Neural progenitor cell (in vitro differentiated cells): ENCODE data around the gene CPEB2. TPM values are rescaled to one million over a fixed set of nuclear protein-coding genes. Genes with fewer than 3 reads are reported as not detected.

Source experiments
- DNase-seq: peaks from one replicate; pipeline ENCODE4 v3.0.0-alpha.2; 2016; ENCODE audit warnings: low spot score
- H2AFZ ChIP-seq: fragments of 200-600 bp; sonication (generic); replicated peaks from 2 replicates; pipeline ENCODE4 v1.6.1; 2016; ENCODE audit warnings: antibody characterized with exemption
- H3F3A ChIP-seq: fragments of 200-600 bp; sonication (generic); 2 replicates; pipeline ENCODE4 v1.6.1; 2016; ENCODE audit warnings: antibody characterized with exemption, low read depth
- H3K27ac ChIP-seq: fragments of 200-600 bp; sonication (generic); 2 replicates; pipeline ENCODE4 v1.5.1; 2016; ENCODE audit warnings: mild to moderate bottlenecking
- H3K27me3 ChIP-seq: fragments of 200-600 bp; sonication (generic); 2 replicates; pipeline ENCODE4 v1.6.1; 2016; ENCODE audit warnings: mild to moderate bottlenecking, moderate library complexity
- H3K36me3 ChIP-seq: fragments of 200-600 bp; sonication (generic); 2 replicates; pipeline ENCODE4 v1.5.1; 2016
- H3K4me1 ChIP-seq: fragments of 200-600 bp; sonication (generic); 2 replicates; pipeline ENCODE4 v1.6.1; 2016; ENCODE audit warnings: mixed run types
- H3K4me2 ChIP-seq: fragments of 200-600 bp; sonication (generic); 2 replicates; pipeline ENCODE4 v1.6.1; 2016
- H3K4me3 ChIP-seq: fragments of 200-600 bp; sonication (generic); 2 replicates; pipeline ENCODE4 v1.5.1; 2016
- H3K79me2 ChIP-seq: fragments of 200-600 bp; sonication (generic); 2 replicates; pipeline ENCODE4 v1.6.1; 2016; ENCODE audit warnings: low read depth
- H3K9ac ChIP-seq: fragments of 200-600 bp; sonication (generic); 2 replicates; pipeline ENCODE4 v1.6.1; 2016
- H3K9me3 ChIP-seq: fragments of 200-600 bp; sonication (generic); 2 replicates; pipeline ENCODE4 v1.5.1; 2016; ENCODE audit warnings: low read depth
- H4K20me1 ChIP-seq: fragments of 200-600 bp; sonication (generic); 2 replicates; pipeline ENCODE4 v1.6.1; 2016; ENCODE audit warnings: low read depth
- H3K27ac Mint-ChIP-seq: 3 replicates; pipeline ENCODE4 v1.8.0; 2021; ENCODE audit warnings: mixed read lengths
- H3K27me3 Mint-ChIP-seq: 2 replicates; pipeline ENCODE4 v1.8.0; 2022; ENCODE audit warnings: low read depth, mild to moderate bottlenecking, inconsistent platforms, moderate library complexity, mixed read lengths; ENCODE audit not compliant: insufficient read depth
- H3K36me3 Mint-ChIP-seq: 3 replicates; pipeline ENCODE4 v1.8.0; 2021; ENCODE audit warnings: mixed read lengths
- H3K4me1 Mint-ChIP-seq: 3 replicates; pipeline ENCODE4 v1.8.0; 2021; ENCODE audit warnings: mixed read lengths
- H3K4me3 Mint-ChIP-seq: 3 replicates; pipeline ENCODE4 v1.8.0; 2021; ENCODE audit warnings: mild to moderate bottlenecking, moderate library complexity, mixed read lengths
- H3K9me3 Mint-ChIP-seq: 3 replicates; pipeline ENCODE4 v1.8.0; 2020; ENCODE audit warnings: mixed read lengths
- EZH2 ChIP-seq: fragments of 200-600 bp; sonication (generic); IDR thresholded peaks from 2 replicates; pipeline ENCODE4 v1.6.1; 2017; ENCODE audit warnings: antibody characterized with exemption, mild to moderate bottlenecking, moderate library complexity
- EZH2phosphoT487 ChIP-seq: fragments of 200-600 bp; sonication (generic); IDR thresholded peaks from 2 replicates; pipeline ENCODE4 v1.6.1; 2017; ENCODE audit warnings: antibody characterized with exemption
- total RNA-seq: library from RNA; depleted of rRNA; stranded (reverse); fragments of >200 nt; gene quantifications from 2 replicates; pipeline ENCODE4 v1.2.3, GENCODE V29; 2015; ENCODE audit warnings: low replicate concordance
- TF ChIP-seq, protein P1 (sequence below): fragments of 200-600 bp; sonication (generic); IDR thresholded peaks from 2 replicates; pipeline ENCODE4 v1.5.1; 2017; ENCODE audit warnings: antibody characterized with exemption, mild to moderate bottlenecking

CPEB2 gene
- total RNA-seq, 1 donor from 2014 or later, result 1.9 TPM

GRCh38 chr4:15021946-15022345 is 19.7 kb downstream of the CPEB2 start:
- Mint-ChIP-seq H3K27me3 (no peaks in the 10 kb centered on the region), H3K36me3 (peaks cover 2% of the 10 kb centered on the region), H3K27ac (no peak overlapping the region), H3K4me1 (no peaks in the 10 kb centered on the region), H3K9me3 (no peaks in the 10 kb centered on the region), H3K4me3 (no peak overlapping the region)
- Histone ChIP-seq H4K20me1 (no peaks in the 10 kb centered on the region), H3K9ac (no peak overlapping the region), H3K4me1 (no peaks in the 10 kb centered on the region), H3K9me3 (no peaks in the 10 kb centered on the region), H3K27me3 (no peaks in the 10 kb centered on the region), H3K4me2 (no peak overlapping the region), H3K36me3 (no peaks in the 10 kb centered on the region), H3F3A (no peaks in the 10 kb centered on the region), H3K27ac (no peak overlapping the region), H3K4me3 (no peak overlapping the region), H2AFZ (no peak overlapping the region), H3K79me2 (no peaks in the 10 kb centered on the region)
- TF ChIP-seq, protein P1, sequence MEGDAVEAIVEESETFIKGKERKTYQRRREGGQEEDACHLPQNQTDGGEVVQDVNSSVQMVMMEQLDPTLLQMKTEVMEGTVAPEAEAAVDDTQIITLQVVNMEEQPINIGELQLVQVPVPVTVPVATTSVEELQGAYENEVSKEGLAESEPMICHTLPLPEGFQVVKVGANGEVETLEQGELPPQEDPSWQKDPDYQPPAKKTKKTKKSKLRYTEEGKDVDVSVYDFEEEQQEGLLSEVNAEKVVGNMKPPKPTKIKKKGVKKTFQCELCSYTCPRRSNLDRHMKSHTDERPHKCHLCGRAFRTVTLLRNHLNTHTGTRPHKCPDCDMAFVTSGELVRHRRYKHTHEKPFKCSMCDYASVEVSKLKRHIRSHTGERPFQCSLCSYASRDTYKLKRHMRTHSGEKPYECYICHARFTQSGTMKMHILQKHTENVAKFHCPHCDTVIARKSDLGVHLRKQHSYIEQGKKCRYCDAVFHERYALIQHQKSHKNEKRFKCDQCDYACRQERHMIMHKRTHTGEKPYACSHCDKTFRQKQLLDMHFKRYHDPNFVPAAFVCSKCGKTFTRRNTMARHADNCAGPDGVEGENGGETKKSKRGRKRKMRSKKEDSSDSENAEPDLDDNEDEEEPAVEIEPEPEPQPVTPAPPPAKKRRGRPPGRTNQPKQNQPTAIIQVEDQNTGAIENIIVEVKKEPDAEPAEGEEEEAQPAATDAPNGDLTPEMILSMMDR, result no peak
- no peak for TF ChIP-seq EZH2phosphoT487
- no peak for TF ChIP-seq EZH2
- no peak for DNase-seq

DNA sequence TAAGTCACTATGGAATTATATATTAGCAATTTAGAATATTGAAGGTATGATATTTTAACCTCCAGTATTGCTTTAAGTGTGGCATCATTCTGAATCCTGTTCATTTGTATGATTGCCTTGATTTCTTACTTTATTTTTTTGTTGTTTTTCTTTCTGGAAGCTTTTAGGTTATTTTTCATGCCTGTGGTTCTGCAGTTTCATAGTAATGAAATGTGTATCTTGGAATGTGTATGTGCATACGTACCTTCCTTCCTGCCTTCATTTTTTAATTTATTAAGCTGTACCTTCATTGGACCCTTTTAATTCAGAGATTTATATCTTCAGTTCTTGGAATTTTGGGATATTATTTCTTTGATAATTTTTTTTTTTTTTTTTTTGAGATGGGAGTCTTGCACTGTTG is 22.1 kb downstream of the CPEB2 start:
- no peak for TF ChIP-seq EZH2phosphoT487
- TF ChIP-seq, protein P1, result no peak
- no peak for TF ChIP-seq EZH2
- H3K4me3 ChIP-seq, result no peak overlapping the region
- no peak for DNase-seq
- no peak overlapping the region for H2AFZ ChIP-seq
- no peaks in the 10 kb centered on the region for H3F3A ChIP-seq
- H3K27ac ChIP-seq, result no peak overlapping the region
- Mint-ChIP-seq H3K9me3 (no peaks in the 10 kb centered on the region), H3K27ac (no peak overlapping the region), H3K27me3 (no peaks in the 10 kb centered on the region), H3K4me1 (no peaks in the 10 kb centered on the region), H3K36me3 (peaks cover 2% of the 10 kb centered on the region), H3K4me3 (no peak overlapping the region)
- no peaks in the 10 kb centered on the region for H3K9me3 ChIP-seq
- H3K4me2 ChIP-seq, result no peak overlapping the region
- no peaks in the 10 kb centered on the region for H3K27me3 ChIP-seq
- H3K9ac ChIP-seq, result no peak overlapping the region
- H4K20me1 ChIP-seq, result no peaks in the 10 kb centered on the region
- no peaks in the 10 kb centered on the region for H3K36me3 ChIP-seq
- no peaks in the 10 kb centered on the region for H3K79me2 ChIP-seq
- H3K4me1 ChIP-seq, result no peaks in the 10 kb centered on the region

DNA sequence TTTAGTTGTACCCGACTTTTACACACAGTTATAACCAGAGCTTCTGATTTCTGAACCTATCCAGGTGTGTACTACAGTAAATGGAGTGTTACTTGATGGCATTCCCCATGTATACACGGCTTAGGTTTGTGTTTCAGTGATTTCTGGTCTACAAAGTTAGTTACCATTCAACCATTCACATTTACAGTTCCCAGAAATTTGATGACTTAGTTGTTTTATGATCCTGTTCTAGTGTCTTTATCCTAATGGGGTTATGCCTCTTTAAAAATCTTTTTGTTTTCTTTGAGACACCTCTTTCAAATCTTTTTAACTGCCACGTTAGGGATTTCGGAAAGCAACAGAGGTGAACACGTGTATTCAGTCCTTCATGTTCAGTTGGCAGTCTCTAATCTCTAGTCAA is 23.4 kb downstream of the CPEB2 start:
- Histone ChIP-seq H2AFZ (no peak overlapping the region), H3K4me1 (no peaks in the 10 kb centered on the region), H3F3A (no peaks in the 10 kb centered on the region), H3K4me2 (no peak overlapping the region), H4K20me1 (no peaks in the 10 kb centered on the region), H3K27me3 (no peaks in the 10 kb centered on the region), H3K4me3 (no peak overlapping the region), H3K36me3 (no peaks in the 10 kb centered on the region), H3K9me3 (no peaks in the 10 kb centered on the region), H3K27ac (no peak overlapping the region), H3K79me2 (no peaks in the 10 kb centered on the region), H3K9ac (no peak overlapping the region)
- no peaks in the 10 kb centered on the region for H3K4me1 Mint-ChIP-seq
- H3K27ac Mint-ChIP-seq, result no peak overlapping the region
- DNase-seq, result no peak
- H3K4me3 Mint-ChIP-seq, result no peak overlapping the region
- peaks cover 2% of the 10 kb centered on the region for H3K36me3 Mint-ChIP-seq
- TF ChIP-seq EZH2, result no peak
- TF ChIP-seq, protein P1, result no peak
- TF ChIP-seq EZH2phosphoT487, result no peak
- no peaks in the 10 kb centered on the region for H3K9me3 Mint-ChIP-seq
- no peaks in the 10 kb centered on the region for H3K27me3 Mint-ChIP-seq
